Ovary (tissue), 9 donors: Measurements from ENCODE around the gene PARD3. TPM values are rescaled to one million over a fixed set of nuclear protein-coding genes. Genes with fewer than 3 reads are reported as not detected.
"Not testable (repeated sequence)": the region's sequence is repeated elsewhere in the genome, so short reads cannot be mapped to it uniquely, and the experiment has no call there.

Source experiments
- DNase-seq, 5 donors: peaks; one replicate each; pipeline ENCODE4 v3.0.0-alpha.2; 2019 to 2020
- H3K27ac ChIP-seq, 2 donors: fragments of 200-600 bp; one replicate each; pipeline versions ENCODE4 v1.5.1 to v1.8.0; 2019 to 2022
- H3K27me3 ChIP-seq: fragments of 200-600 bp; one replicate; pipeline ENCODE4 v1.8.0; 2022
- H3K36me3 ChIP-seq: fragments of 200-600 bp; sonication (generic); one replicate; pipeline ENCODE4 v1.5.1; 2019
- H3K4me1 ChIP-seq: one replicate; pipeline ENCODE4 v1.8.1; 2013; ENCODE audit warnings: mild to moderate bottlenecking, moderate library complexity; ENCODE audit not compliant: insufficient read depth
- H3K4me3 ChIP-seq: fragments of 200-600 bp; sonication (generic); one replicate; pipeline ENCODE4 v1.5.1; 2017
- H3K9me3 ChIP-seq, 2 donors: fragments of 200-600 bp in 1 of 2; sonication (generic) in 1 of 2; one replicate each; pipeline versions ENCODE4 v1.5.1 to v1.8.1; 2013 to 2019; ENCODE audit warnings: mild to moderate bottlenecking in 1 of 2, moderate library complexity in 1 of 2
- CTCF ChIP-seq, 3 donors: fragments of 450-650 bp in 2 of 3; fragments of 200-600 bp in 1 of 3; IDR thresholded peaks; one replicate each; pipeline versions ENCODE4 v1.5.1 to v1.8.0; 2016 to 2022; ENCODE audit warnings: antibody characterized with exemption in 3 of 3, mild to moderate bottlenecking in 1 of 3
- EP300 ChIP-seq: sonication (generic); formaldehyde crosslinking; IDR thresholded peaks from one replicate; pipeline ENCODE4 v1.6.1; 2017; ENCODE audit warnings: antibody characterized with exemption
- POLR2A ChIP-seq: fragments of 450-650 bp; IDR thresholded peaks from one replicate; pipeline ENCODE4 v1.6.1; 2017; ENCODE audit warnings: antibody characterized with exemption, mild to moderate bottlenecking, moderate library complexity
- WGBS, 3 donors: extraction: QIAGEN DNeasy Blood & Tissue Kit in 1 of 3; methylation state at CpG; one replicate each; pipeline versions ENCODE4 v1.1.5 to v1.1.7; 2013 to 2017; 5-methylcytosine and 5-hydroxymethylcytosine counted together
- intact Hi-C, 4 donors: fragments of 100-400 bp; cut with DNase I; formaldehyde crosslinking; loops; one replicate each; pipeline versions ENCODE4 v1.11.0 to v1.15.1; 2022 to 2023
- polyA plus RNA-seq, 2 donors: library from polyadenylated mRNA; stranded (reverse); fragments of 200-250 nt in 1 of 2; fragments of 350-450 nt in 1 of 2; fragmentation: Illumina TruSeq in 1 of 2; extraction: RNeasy Lipid Tissue Mini Kit (QIAGEN cat#74804) in 1 of 2; gene quantifications; one replicate each; pipeline ENCODE4 v1.2.3, GENCODE V29; 2013 to 2014
- total RNA-seq, 7 donors: library from RNA; depleted of rRNA in 2 of 7; stranded (reverse); fragments of >200 nt in 2 of 7; fragmentation: NEBNext Ultra II Directional in 3 of 7; extraction: Animal tissue kit (Norgen Biotek cat#: 25700) in 3 of 7; gene quantifications; one replicate each; pipeline versions ENCODE4 v1.1.0 to v1.2.4, GENCODE V29; 2016 to 2023
- donor health status: DM: no; HTN: no; CAD: no; lungs with moderate emphysema.
- donor health status: DM: no; HTN: no; CAD: no.
- donor health status: Bipolar disorder and iron deficiency.
- donor health status: DM: yes; HTN: yes; CAD: no.
- donor health status: DM: no; HTN: no; CAD: no.
- donor health status: DM: yes; HTN: yes; CAD: no.

The PARD3 gene
- total and polyA plus RNA-seq, 9 donors = 31.8 to 92.3 (median 67.1) TPM

GRCh38 chr10:34274906-34275305 is 540.2 kb downstream of the PARD3 start:
- TF ChIP-seq EP300 = no peak
- no peak for TF ChIP-seq POLR2A
- no peak for TF ChIP-seq CTCF (IDR thresholded peaks at IDR 0.05)
- intact Hi-C loops = no loop called here
- DNase-seq = no peak
- H3K27ac ChIP-seq = no peak overlapping the region
- no peaks in the 10 kb centered on the region for H3K36me3 ChIP-seq
- 79 to 90% (median 80%) methylated on average over 3 of the region's 3 CpGs for WGBS, 3 donors
- H3K27me3 ChIP-seq = no peaks in the 10 kb centered on the region
- H3K4me3 ChIP-seq = no peak overlapping the region
- peaks cover 2% of the 10 kb centered on the region for H3K4me1 ChIP-seq
- H3K9me3 ChIP-seq = no peaks in the 10 kb centered on the region

DNA sequence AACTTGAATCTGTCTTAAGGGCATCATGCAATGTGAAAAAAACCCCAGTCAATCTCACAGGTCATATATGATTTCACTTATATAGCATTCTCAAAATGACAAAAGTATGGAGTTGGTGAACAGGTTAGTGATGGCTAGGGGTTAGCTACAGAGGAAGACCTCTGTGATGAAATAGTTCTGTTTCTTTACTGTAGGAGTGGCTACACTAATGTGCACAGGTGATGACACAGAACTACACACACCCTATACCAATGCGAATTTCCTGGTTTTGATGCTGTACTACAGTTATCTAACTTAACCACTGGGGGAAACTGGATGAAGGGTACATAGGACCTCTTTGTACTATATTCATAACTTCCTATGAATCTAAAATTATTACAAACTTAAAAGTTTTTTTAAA is 541.8 kb downstream of the PARD3 start:
- peaks cover 2% of the 10 kb centered on the region for H3K4me1 ChIP-seq
- H3K4me3 ChIP-seq = no peak overlapping the region
- no peak for DNase-seq
- TF ChIP-seq CTCF (IDR thresholded peaks at IDR 0.05) = no peak
- TF ChIP-seq EP300 = no peak
- no peak for TF ChIP-seq POLR2A
- H3K9me3 ChIP-seq = no peaks in the 10 kb centered on the region
- intact Hi-C loops = no loop called here
- no peaks in the 10 kb centered on the region for H3K27me3 ChIP-seq
- 97% methylated on average over 1 of the region's 1 CpG for WGBS, 3 donors
- no peaks in the 10 kb centered on the region for H3K36me3 ChIP-seq
- H3K27ac ChIP-seq = no peak overlapping the region

- Histone ChIP-seq H3K4me3 (no peak overlapping the region), H3K27me3 (no peaks in the 10 kb centered on the region), H3K27ac (no peak overlapping the region), H3K36me3 (no peaks in the 10 kb centered on the region), H3K9me3 (no peaks in the 10 kb centered on the region), H3K4me1 (peaks cover 2% of the 10 kb centered on the region)
- no peak for DNase-seq
- WGBS, 3 donors = 92 to 96% (median 95%) methylated on average over 3 of the region's 3 CpGs
- intact Hi-C loops = no loop called here
- TF ChIP-seq EP300 = no peak
- no peak for TF ChIP-seq POLR2A
- TF ChIP-seq CTCF (IDR thresholded peaks at IDR 0.05) = no peak
Observed at GRCh38 chr10:34272316-34272715, 542.8 kb downstream of the PARD3 start.

GRCh38 chr10:34268410-34268809 is 546.7 kb downstream of the PARD3 start:
- H3K4me1 ChIP-seq, H3K27ac ChIP-seq, intact Hi-C loops, H3K4me3 ChIP-seq, H3K36me3 ChIP-seq, H3K9me3 ChIP-seq, H3K27me3 ChIP-seq, DNase-seq: not testable (repeated sequence)
- 94 to 98% (median 97%) methylated on average over 2 of the region's 2 CpGs for WGBS, 3 donors

DNA sequence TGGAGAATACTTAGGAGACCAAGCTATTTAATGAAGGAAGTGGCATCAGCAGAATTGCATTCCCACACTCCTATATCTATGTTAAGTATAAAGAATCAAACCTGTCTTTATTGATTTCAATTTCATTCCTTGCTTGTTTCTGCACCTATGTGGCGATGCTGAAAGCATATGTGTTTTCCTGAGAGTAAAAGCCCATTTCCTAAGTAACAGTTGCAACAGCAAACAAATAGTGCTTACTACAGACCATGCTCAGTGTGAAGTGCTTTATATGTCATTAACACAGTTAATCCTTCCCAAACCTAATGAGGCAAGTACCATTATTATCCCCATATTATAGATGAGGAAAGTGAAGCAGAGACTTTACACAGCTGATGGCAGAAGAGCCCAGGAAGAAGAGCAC is 552.1 kb downstream of the PARD3 start:
- intact Hi-C loops = no loop called here
- no peaks in the 10 kb centered on the region for H3K9me3 ChIP-seq
- no peaks in the 10 kb centered on the region for H3K4me1 ChIP-seq

More for the DNA sequence above, 552.1 kb downstream of the PARD3 start:
- DNase-seq = no peak
- Histone ChIP-seq H3K4me3 (no peak overlapping the region), H3K27me3 (no peaks in the 10 kb centered on the region), H3K27ac (no peak overlapping the region), H3K36me3 (no peaks in the 10 kb centered on the region)
- 93 to 100% (median 95%) methylated on average over 1 of the region's 1 CpG for WGBS, 3 donors
- no peak for TF ChIP-seq CTCF (IDR thresholded peaks at IDR 0.05)
- no peak for TF ChIP-seq POLR2A
